GM21447 (cell line): ENCODE results near the gene FBXL14.

ENCODE experiments used
- ATAC-seq: cut with Tn5 transposase; IDR thresholded peaks from one replicate; pipeline ENCODE4 v1.9.1; 2021; ENCODE audit not compliant: unreplicated experiment

The FBXL14 gene

GRCh38 chr12:1517734-1518525 is 76.5 kb downstream of the FBXL14 start:
- no peak for ATAC-seq

DNA sequence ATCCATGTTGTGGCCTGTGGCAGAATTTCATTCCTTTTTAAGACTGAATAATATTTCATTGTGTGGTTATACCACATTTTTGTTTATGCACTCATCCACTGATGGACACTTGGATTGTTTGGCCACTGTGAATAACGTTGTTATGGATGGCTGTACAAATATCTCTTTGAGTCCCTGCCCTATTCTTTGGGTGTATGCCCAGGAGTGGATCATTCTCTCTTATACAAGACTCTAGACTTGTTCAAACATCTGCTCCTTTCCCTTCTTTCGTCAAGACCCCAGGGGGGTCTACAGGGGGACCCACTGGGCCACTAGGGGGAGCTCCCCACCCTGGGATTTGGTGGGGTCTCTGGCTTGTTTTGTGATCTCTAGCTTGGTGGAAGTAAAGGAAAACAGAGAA is 77.4 kb downstream of the FBXL14 start:
- ATAC-seq: no peak
